KMS-11 (cell line): ENCODE results near the gene ZNRF2.

Source experiments
- H2AFZ ChIP-seq: fragments of 200-600 bp; sonication (generic); 2 replicates; pipeline ENCODE4 v1.6.1; 2016; ENCODE audit warnings: antibody characterized with exemption, mixed run types, low read depth
- H3K27ac ChIP-seq: fragments of 200-600 bp; sonication (generic); 2 replicates; pipeline ENCODE4 v1.6.1; 2016; ENCODE audit warnings: mild to moderate bottlenecking, mixed run types
- H3K27me3 ChIP-seq: fragments of 200-600 bp; sonication (generic); 2 replicates; pipeline ENCODE4 v1.6.1; 2017; ENCODE audit warnings: mild to moderate bottlenecking, low read depth, mixed run types, moderate library complexity; ENCODE audit not compliant: insufficient read depth
- H3K36me3 ChIP-seq: fragments of 200-600 bp; sonication (generic); 2 replicates; pipeline ENCODE4 v1.6.1; 2017; ENCODE audit warnings: mild to moderate bottlenecking, mixed run types; ENCODE audit not compliant: insufficient read depth
- H3K4me1 ChIP-seq: fragments of 200-600 bp; sonication (generic); 2 replicates; pipeline ENCODE4 v1.6.1; 2016; ENCODE audit warnings: mild to moderate bottlenecking, low read depth, mixed run types; ENCODE audit not compliant: poor library complexity, severe bottlenecking
- H3K4me2 ChIP-seq: fragments of 200-600 bp; sonication (generic); 2 replicates; pipeline ENCODE4 v1.7.0; 2016; ENCODE audit warnings: mild to moderate bottlenecking, mixed run types
- H3K4me3 ChIP-seq: fragments of 200-600 bp; sonication (generic); IDR thresholded peaks from 2 replicates; pipeline ENCODE4 v1.6.1; 2017; ENCODE audit warnings: low read depth, low read length, mixed read lengths; ENCODE audit not compliant: insufficient read depth
- H3K79me2 ChIP-seq: fragments of 200-600 bp; sonication (generic); 2 replicates; pipeline ENCODE4 v1.6.1; 2016; ENCODE audit warnings: low read depth, mixed run types; ENCODE audit not compliant: insufficient read depth
- H3K9ac ChIP-seq: fragments of 200-600 bp; sonication (generic); 2 replicates; pipeline ENCODE4 v1.6.1; 2016; ENCODE audit warnings: mild to moderate bottlenecking, mixed run types
- H4K20me1 ChIP-seq: fragments of 200-600 bp; sonication (generic); 2 replicates; pipeline ENCODE4 v1.6.1; 2016; ENCODE audit warnings: mild to moderate bottlenecking, mixed run types; ENCODE audit not compliant: insufficient read depth
- CTCF ChIP-seq: fragments of 200-600 bp; sonication (generic); conservative IDR thresholded peaks from 2 replicates; pipeline ENCODE4 v1.6.1; 2017; ENCODE audit warnings: low read depth, mild to moderate bottlenecking, antibody characterized with exemption, low read length, moderate library complexity, mixed read lengths

The ZNRF2 gene

GRCh38 chr7:30252885-30253795, 31.3 kb upstream of the ZNRF2 start:
- no peaks in the 10 kb centered on the region for H3K79me2 ChIP-seq
- no peak overlapping the region for H3K27ac ChIP-seq
- TF ChIP-seq CTCF = no peak
- H3K9ac ChIP-seq = no peak overlapping the region
- no peak overlapping the region for H3K4me3 ChIP-seq
- no peaks in the 10 kb centered on the region for H4K20me1 ChIP-seq
- H3K4me1 ChIP-seq = peaks cover 6% of the 10 kb centered on the region
- H3K36me3 ChIP-seq = no peaks in the 10 kb centered on the region
- H3K27me3 ChIP-seq = no peaks in the 10 kb centered on the region
- no peak overlapping the region for H3K4me2 ChIP-seq
- no peak overlapping the region for H2AFZ ChIP-seq

GRCh38 chr7:30253796-30254165, 30.6 kb upstream of the ZNRF2 start:
- no peaks in the 10 kb centered on the region for H3K27me3 ChIP-seq
- no peak overlapping the region for H3K9ac ChIP-seq
- no peaks in the 10 kb centered on the region for H3K36me3 ChIP-seq
- H3K79me2 ChIP-seq = no peaks in the 10 kb centered on the region
- H3K4me3 ChIP-seq = no peak overlapping the region
- no peak for TF ChIP-seq CTCF
- H2AFZ ChIP-seq = no peak overlapping the region
- no peak overlapping the region for H3K27ac ChIP-seq
- no peaks in the 10 kb centered on the region for H4K20me1 ChIP-seq
- H3K4me2 ChIP-seq = no peak overlapping the region
- H3K4me1 ChIP-seq = peaks cover 6% of the 10 kb centered on the region

GRCh38 chr7:30254248-30254647, 30.1 kb upstream of the ZNRF2 start:
- H3K4me2 ChIP-seq = no peak overlapping the region
- no peaks in the 10 kb centered on the region for H3K27me3 ChIP-seq
- TF ChIP-seq CTCF = no peak
- H3K9ac ChIP-seq = no peak overlapping the region
- H3K79me2 ChIP-seq = no peaks in the 10 kb centered on the region
- no peak overlapping the region for H3K4me3 ChIP-seq
- no peak overlapping the region for H3K27ac ChIP-seq
- H2AFZ ChIP-seq = no peak overlapping the region
- peaks cover 6% of the 10 kb centered on the region for H3K4me1 ChIP-seq
- no peaks in the 10 kb centered on the region for H4K20me1 ChIP-seq
- no peaks in the 10 kb centered on the region for H3K36me3 ChIP-seq

- Histone ChIP-seq H3K79me2 (no peaks in the 10 kb centered on the region), H3K36me3 (no peaks in the 10 kb centered on the region), H4K20me1 (no peaks in the 10 kb centered on the region), H3K27me3 (no peaks in the 10 kb centered on the region), H3K9ac (no peak overlapping the region), H3K4me3 (no peak overlapping the region), H3K27ac (no peak overlapping the region), H2AFZ (no peak overlapping the region), H3K4me2 (no peak overlapping the region), H3K4me1 (peaks cover 6% of the 10 kb centered on the region)
- no peak for TF ChIP-seq CTCF
Observed at GRCh38 chr7:30254717-30255063, 29.7 kb upstream of the ZNRF2 start.
